Renal pelvis (tissue), 4 donors: ENCODE measurements around the gene UBQLNL. TPM values are rescaled to one million over a fixed set of nuclear protein-coding genes. Genes with fewer than 3 reads are reported as not detected.

Experiments used
- DNase-seq: peaks from one replicate; pipeline ENCODE4 v3.0.0-alpha.2; 2013
- polyA plus RNA-seq, 3 donors: library from polyadenylated mRNA; unstranded; fragments of 120-200 nt; gene quantifications; one replicate each; pipeline ENCODE4 v1.2.1, GENCODE V29; 2013; ENCODE audit not compliant: insufficient read length in 3 of 3

Gene UBQLNL
- polyA plus RNA-seq, 3 donors = 0.51 to 1.2 (median 1.1) TPM

GRCh38 chr11:5508605-5509004 lies 7.9 kb downstream of the UBQLNL start:
- DNase-seq = no peak

- DNase-seq = no peak
Observed at GRCh38 chr11:5507933-5508305, 8.6 kb downstream of the UBQLNL start.

- DNase-seq = no peak
Observed at GRCh38 chr11:5507177-5507932, 9.1 kb downstream of the UBQLNL start.

- no peak for DNase-seq
Observed at GRCh38 chr11:5505363-5506048, 11.0 kb downstream of the UBQLNL start.

- DNase-seq = peak; percentile 1
Observed at GRCh38 chr11:5504403-5504921, 12.0 kb downstream of the UBQLNL start.

- DNase-seq = no peak
Observed at GRCh38 chr11:5500393-5500801, 16.1 kb downstream of the UBQLNL start.

GRCh38 chr11:5499671-5500070 lies 16.8 kb downstream of the UBQLNL start:
- no peak for DNase-seq

- DNase-seq = no peak
Observed at GRCh38 chr11:5489576-5490357, 26.7 kb downstream of the UBQLNL start.

- DNase-seq = no peak
Observed at GRCh38 chr11:5488798-5489399, 27.6 kb downstream of the UBQLNL start.

GRCh38 chr11:5488385-5488784 lies 28.1 kb downstream of the UBQLNL start, which contains the start of gene OR52D1:
Gene OR52D1 (plus strand): TSS chr11:5488685. CDS start chr11:5488707, 22 bp downstream.
- DNase-seq = no peak

GRCh38 chr11:5486421-5486820 lies 30.1 kb downstream of the UBQLNL start:
- no peak for DNase-seq

GRCh38 chr11:5486003-5486402 lies 30.5 kb downstream of the UBQLNL start:
- DNase-seq = no peak

GRCh38 chr11:5476186-5476819 lies 40.2 kb downstream of the UBQLNL start:
- DNase-seq = peak; percentile 8

GRCh38 chr11:5473921-5474320 lies 42.6 kb downstream of the UBQLNL start:
- DNase-seq = no peak

GRCh38 chr11:5467527-5467926 lies 49.0 kb downstream of the UBQLNL start:
- DNase-seq = no peak

Other genes with a start within 250 kb of the UBQLNL start
- 10 to 100 TPM in 1 of 3 donors, 1 to 10 TPM in 2; 2.4 to 10.5 (median 7.1) TPM for gene HBE1, start 246.8 kb downstream of the UBQLNL start, polyA plus RNA-seq
- under 1 TPM; 0.09 to 0.24 (median 0.18) TPM for gene OR51B4, start 214.8 kb downstream of the UBQLNL start, polyA plus RNA-seq
- gene OR51B2, start 192.4 kb downstream of the UBQLNL start, polyA plus RNA-seq = not detected
- gene OR51B5, start 173.2 kb downstream of the UBQLNL start, polyA plus RNA-seq = under 1 TPM; 0.32 to 0.59 (median 0.34) TPM
- gene OR51B6, start 165.2 kb downstream of the UBQLNL start, polyA plus RNA-seq = not detected
- under 1 TPM in 2 of 3 donors, not detected in 1; 0.09 to 0.14 TPM for gene OR51M1, start 132.9 kb downstream of the UBQLNL start, polyA plus RNA-seq
- gene OR51Q1, start 94.6 kb downstream of the UBQLNL start, polyA plus RNA-seq = under 1 TPM in 1 of 3 donors, not detected in 2; 0.16 TPM
- not detected for gene OR51I1, start 75.2 kb downstream of the UBQLNL start, polyA plus RNA-seq
- not detected for gene OR51I2, start 67.4 kb downstream of the UBQLNL start, polyA plus RNA-seq
- gene OR52D1, start 28.0 kb downstream of the UBQLNL start, polyA plus RNA-seq = not detected
- gene UBQLN3, start 6.7 kb downstream of the UBQLNL start, polyA plus RNA-seq = not detected
- gene OR52H1, start 31.8 kb upstream of the UBQLNL start, polyA plus RNA-seq = under 1 TPM in 1 of 3 donors, not detected in 2; 0.17 TPM
- not detected for gene OR52B6, start 64.2 kb upstream of the UBQLNL start, polyA plus RNA-seq
- 10 to 100 TPM; 20.0 to 38.2 (median 27.1) TPM for gene TRIM6, start 79.9 kb upstream of the UBQLNL start, polyA plus RNA-seq
- 1 to 10 TPM; 6.7 to 9.0 (median 7.9) TPM for gene TRIM34, start 108.3 kb upstream of the UBQLNL start, polyA plus RNA-seq
- 10 to 100 TPM; 34.1 to 51.7 (median 43.5) TPM for gene TRIM5, start 168.4 kb upstream of the UBQLNL start, polyA plus RNA-seq
- gene TRIM22, start 173.1 kb upstream of the UBQLNL start, polyA plus RNA-seq = 10 to 100 TPM in 1 of 3 donors, 1 to 10 TPM in 2; 5.3 to 10.8 (median 7.7) TPM
- not detected for gene OR56B1, start 219.7 kb upstream of the UBQLNL start, polyA plus RNA-seq
- not detected for gene OR52N4, start 237.5 kb upstream of the UBQLNL start, polyA plus RNA-seq